OCI-LY3 (cell line): Measurements from ENCODE around the gene REXO1.

Experiments
- CTCF ChIP-seq: fragments of 200-600, 300-600 bp; sonication (generic); IDR thresholded peaks from 2 replicates; pipeline ENCODE4 v1.5.1; 2014; ENCODE audit warnings: antibody characterized with exemption, low read length, low read depth
- EZH2phosphoT487 ChIP-seq: fragments of 200-600 bp; shearing (Covaris generic); IDR thresholded peaks from 2 replicates; pipeline ENCODE4 v1.6.1; 2018; ENCODE audit warnings: antibody characterized with exemption, mixed run types, low read depth

DNA sequence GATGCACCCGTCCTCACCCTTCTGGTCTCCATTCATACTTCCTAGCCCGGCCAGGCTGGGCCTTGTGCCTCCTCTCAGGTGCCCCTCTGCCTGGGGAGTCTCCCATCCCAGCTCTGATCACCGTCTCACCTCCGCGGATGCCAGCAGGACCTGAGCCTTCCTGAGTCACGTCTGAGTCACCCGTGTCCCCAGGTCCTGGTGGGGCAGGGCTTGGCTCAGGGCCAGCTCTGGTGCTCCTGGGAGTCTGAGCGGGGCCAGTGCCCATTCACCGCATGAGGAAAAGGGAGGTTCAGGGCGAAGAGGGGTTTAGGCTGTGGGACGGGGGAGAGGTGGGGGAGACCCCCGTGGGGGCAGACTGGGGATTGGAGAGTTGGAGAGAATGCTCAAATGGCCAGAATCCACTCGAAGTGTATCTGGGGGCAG is 36.8 kb downstream of the REXO1 start:
- TF ChIP-seq CTCF (no peak), EZH2phosphoT487 (no peak)
